H9 (cell line): ENCODE measurements around the gene ARID1B. TPM values are rescaled to one million over a fixed set of nuclear protein-coding genes. Genes with fewer than 3 reads are reported as not detected.

ENCODE experiments used
- DNase-seq: peaks from one replicate; pipeline ENCODE4 v3.0.0-alpha.2; 2017
- H2AFZ ChIP-seq: one replicate; pipeline ENCODE4 v1.6.1; 2013; ENCODE audit warnings: mild to moderate bottlenecking, low read length, control low read depth, moderate library complexity
- H2AK5ac ChIP-seq: 2 replicates; pipeline ENCODE4 v1.6.1; 2013; ENCODE audit warnings: low read length, control low read depth, mixed read lengths; ENCODE audit not compliant: insufficient read length
- H2BK120ac ChIP-seq: one replicate; pipeline ENCODE4 v1.6.1; 2013; ENCODE audit warnings: low read depth, mild to moderate bottlenecking, low read length, control low read depth, inconsistent platforms; ENCODE audit not compliant: poor library complexity, severe bottlenecking
- H2BK12ac ChIP-seq: 2 replicates; pipeline ENCODE4 v1.6.1; 2013; ENCODE audit warnings: low read length, control low read depth, mixed read lengths, low read depth; ENCODE audit not compliant: insufficient read length
- H2BK15ac ChIP-seq: 2 replicates; pipeline ENCODE4 v1.6.1; 2013; ENCODE audit warnings: low read depth, low read length, control low read depth
- H2BK20ac ChIP-seq: one replicate; pipeline ENCODE4 v1.6.1; 2013; ENCODE audit warnings: low read depth, mild to moderate bottlenecking, low read length, control low read depth, inconsistent platforms; ENCODE audit not compliant: poor library complexity, severe bottlenecking
- H2BK5ac ChIP-seq: 2 replicates; pipeline ENCODE4 v1.6.1; 2013; ENCODE audit warnings: low read length, control low read depth, mixed read lengths; ENCODE audit not compliant: insufficient read length
- H3K14ac ChIP-seq: 2 replicates; pipeline ENCODE4 v1.6.1; 2013; ENCODE audit warnings: low read length, control low read depth; ENCODE audit not compliant: insufficient read depth
- H3K18ac ChIP-seq: 2 replicates; pipeline ENCODE4 v1.6.1; 2013; ENCODE audit warnings: low read depth, mild to moderate bottlenecking, mixed read lengths, low read length, control low read depth; ENCODE audit not compliant: insufficient read length
- H3K23ac ChIP-seq: 2 replicates; pipeline ENCODE4 v1.6.1; 2013; ENCODE audit warnings: low read length, control low read depth, mixed read lengths, low read depth; ENCODE audit not compliant: insufficient read length
- H3K23me2 ChIP-seq: 2 replicates; pipeline ENCODE4 v1.6.1; 2013; ENCODE audit warnings: low read depth, mild to moderate bottlenecking, mixed read lengths, low read length, control low read depth; ENCODE audit not compliant: insufficient read length, poor library complexity, severe bottlenecking
- H3K27ac ChIP-seq: 2 replicates; pipeline ENCODE4 v1.5.1; 2013; ENCODE audit warnings: low read length, control low read depth, mixed read lengths, low read depth; ENCODE audit not compliant: insufficient read length
- H3K27me3 ChIP-seq: 2 replicates; pipeline ENCODE4 v1.6.1; 2013; ENCODE audit warnings: low read length, control low read depth, inconsistent platforms; ENCODE audit not compliant: insufficient read depth
- H3K4ac ChIP-seq: 2 replicates; pipeline ENCODE4 v1.6.1; 2013; ENCODE audit warnings: low read depth, mild to moderate bottlenecking, control low read depth, inconsistent platforms, low read length, moderate library complexity
- H3K4me1 ChIP-seq: 2 replicates; pipeline ENCODE4 v1.6.1; 2013; ENCODE audit warnings: low read length, control low read depth, inconsistent platforms; ENCODE audit not compliant: insufficient read depth
- H3K4me2 ChIP-seq: 2 replicates; pipeline ENCODE4 v1.6.1; 2013; ENCODE audit warnings: low read length, control low read depth, mixed read lengths; ENCODE audit not compliant: insufficient read length, insufficient read depth
- H3K56ac ChIP-seq: 2 replicates; pipeline ENCODE4 v1.6.1; 2013; ENCODE audit warnings: low read depth, mild to moderate bottlenecking, mixed read lengths, low read length, control low read depth; ENCODE audit not compliant: insufficient read length
- H3K79me1 ChIP-seq: 2 replicates; pipeline ENCODE4 v1.6.1; 2013; ENCODE audit warnings: low read depth, mild to moderate bottlenecking, moderate library complexity, low read length, control low read depth, inconsistent platforms; ENCODE audit not compliant: insufficient read depth, poor library complexity, severe bottlenecking
- H3K79me2 ChIP-seq: 2 replicates; pipeline ENCODE4 v1.6.1; 2013; ENCODE audit warnings: low read length, control low read depth, inconsistent platforms; ENCODE audit not compliant: insufficient read depth
- H3K9ac ChIP-seq: 2 replicates; pipeline ENCODE4 v1.6.1; 2013; ENCODE audit warnings: low read length, control low read depth, mixed read lengths; ENCODE audit not compliant: insufficient read length; ENCODE audit errors: extremely low read depth
- H3K9me3 ChIP-seq: one replicate; pipeline ENCODE4 v1.6.1; 2013; ENCODE audit warnings: low read depth, low read length, inconsistent platforms; ENCODE audit not compliant: control insufficient read depth
- H3T11ph ChIP-seq: one replicate; pipeline ENCODE4 v1.6.1; 2013; ENCODE audit warnings: mild to moderate bottlenecking, low read length, control low read depth, inconsistent platforms
- H4K20me1 ChIP-seq: one replicate; pipeline ENCODE4 v1.6.1; 2013; ENCODE audit not compliant: control insufficient read depth, insufficient read length, insufficient read depth
- H4K5ac ChIP-seq: 2 replicates; pipeline ENCODE4 v1.6.1; 2013; ENCODE audit warnings: low read depth, mild to moderate bottlenecking, mixed read lengths, low read length, control low read depth; ENCODE audit not compliant: insufficient read length
- H4K8ac ChIP-seq: replicated peaks from 2 replicates; pipeline ENCODE4 v1.6.1; 2013; ENCODE audit warnings: low read length, control low read depth, mixed read lengths, low read depth; ENCODE audit not compliant: insufficient read length
- H4K91ac ChIP-seq: 2 replicates; pipeline ENCODE4 v1.6.1; 2013; ENCODE audit warnings: low read depth, mild to moderate bottlenecking, moderate library complexity, mixed read lengths, low read length, control low read depth; ENCODE audit not compliant: insufficient read length
- H3K27ac Mint-ChIP-seq, 3 experiments: 2 replicates in 2 of 3; 3 replicates in 1 of 3; pipeline ENCODE4 v1.8.0; 2020 to 2021; ENCODE audit warnings: mixed read lengths in 3 of 3, mild to moderate bottlenecking in 1 of 3, moderate library complexity in 1 of 3
- H3K27me3 Mint-ChIP-seq: 2 replicates; pipeline ENCODE4 v1.8.0; 2021; ENCODE audit warnings: low read depth, mild to moderate bottlenecking, moderate library complexity, mixed read lengths
- H3K36me3 Mint-ChIP-seq, 3 experiments: 2 replicates in 2 of 3; 3 replicates in 1 of 3; pipeline ENCODE4 v1.8.0; 2020 to 2021; ENCODE audit warnings: low read depth in 3 of 3, mixed read lengths in 3 of 3; ENCODE audit not compliant: insufficient read depth in 1 of 3
- H3K4me1 Mint-ChIP-seq, 2 experiments: 2 replicates each; pipeline ENCODE4 v1.8.0; 2020; ENCODE audit warnings: mixed read lengths in 2 of 2
- H3K4me3 Mint-ChIP-seq, 2 experiments: 2 replicates in 1 of 2; 3 replicates in 1 of 2; pipeline ENCODE4 v1.8.0; 2020 to 2021; ENCODE audit warnings: mild to moderate bottlenecking in 2 of 2, mixed read lengths in 2 of 2, moderate library complexity in 1 of 2
- H3K9me3 Mint-ChIP-seq, 2 experiments: 2 replicates in 1 of 2; 3 replicates in 1 of 2; pipeline ENCODE4 v1.8.0; 2020; ENCODE audit warnings: mild to moderate bottlenecking in 2 of 2, mixed read lengths in 2 of 2, moderate library complexity in 1 of 2
- CTCF ChIP-seq: fragments of 200-600 bp; sonication (generic); conservative IDR thresholded peaks from 3 replicates; pipeline ENCODE4 v1.8.0; 2021; ENCODE audit warnings: antibody characterized with exemption, mild to moderate bottlenecking
- WGBS: extraction: QIAGEN DNeasy Blood & Tissue Kit; methylation state at CpG from one replicate; pipeline ENCODE4 v1.1.7; 2013; ENCODE audit warnings: missing lambda C conversion rate, low lambda C conversion rate, mixed read lengths; ENCODE audit not compliant: insufficient read length; ENCODE audit errors: extremely low coverage; 5-methylcytosine and 5-hydroxymethylcytosine counted together
- total RNA-seq: library from RNA; stranded (reverse); gene quantifications from 2 replicates; pipeline ENCODE4 v1.2.1, GENCODE V29; 2021

The ARID1B gene
- total RNA-seq, 1 experiment from 2014 or later: 88.2 TPM

GRCh38 chr6:157078326-157078725 is 301.1 kb downstream of the ARID1B start:
- Histone ChIP-seq H3K79me2 (no peaks in the 10 kb centered on the region), H3K23me2 (no peaks in the 10 kb centered on the region), H2BK15ac (no peak overlapping the region), H4K5ac (no peak overlapping the region), H2BK120ac (no peak overlapping the region), H2AFZ (no peak overlapping the region), H3T11ph (no peak overlapping the region), H3K9me3 (no peaks in the 10 kb centered on the region), H2BK5ac (no peak overlapping the region), H3K4me2 (no peak overlapping the region), H3K4ac (no peak overlapping the region), H3K23ac (no peak overlapping the region), H3K9ac (no peak overlapping the region), H3K14ac (no peak overlapping the region), H3K27me3 (no peaks in the 10 kb centered on the region), H4K91ac (no peak overlapping the region), H2AK5ac (no peak overlapping the region), H4K20me1 (no peaks in the 10 kb centered on the region), H3K79me1 (peaks cover 3% of the 10 kb centered on the region), H3K18ac (no peak overlapping the region), H2BK20ac (no peak overlapping the region), H2BK12ac (no peak overlapping the region), H3K4me1 (peaks cover 5% of the 10 kb centered on the region; the same call in 1 of the 2 replicates), H3K27ac (no peak overlapping the region), H4K8ac (no peak overlapping the region), H3K56ac (no peak overlapping the region)
- H3K36me3 Mint-ChIP-seq: no peaks in the 10 kb centered on the region; a peak in 2 of 7 replicates
- WGBS: no CpG with 5 or more reads among the region's 3 CpGs
- H3K4me1 Mint-ChIP-seq: peaks cover 36 to 52% of the 10 kb centered on the region in 2 experiments
- peak overlapping the region in 2 of 3 experiments; percentile 15 to 54; a peak in 1 of 7 replicates for H3K27ac Mint-ChIP-seq
- no peaks in the 10 kb centered on the region for H3K27me3 Mint-ChIP-seq
- no peaks in the 10 kb centered on the region for H3K9me3 Mint-ChIP-seq
- no peak for DNase-seq
- no peak for TF ChIP-seq CTCF
- no peak overlapping the region for H3K4me3 Mint-ChIP-seq
